ENCODE data around the gene KCTD21.
"Not testable (repeated sequence)": the region's sequence is repeated elsewhere in the genome, so short reads cannot be mapped to it uniquely, and the experiment has no call there.

The KCTD21 gene

GRCh38 chr11:78188286-78189173 lies at the start of gene KCTD21, which contains the start of gene USP35:
TSS of gene KCTD21 (minus strand) at chr11:78188626. CDS start at chr11:78174554, 14,072 bp downstream.
TSS of gene USP35 (plus strand) at chr11:78188919. CDS start at chr11:78196246, 7,327 bp downstream.
- H3K27ac ChIP-seq, result peak within 1 kb of the TSS; percentile 67
- TF ChIP-seq ZFX (IDR thresholded peaks at IDR 0.05) (peak; percentile 37; the same call in 1 of the 2 replicates), CTCF (conservative IDR thresholded peaks at IDR 0.05) (no peak)

DNA sequence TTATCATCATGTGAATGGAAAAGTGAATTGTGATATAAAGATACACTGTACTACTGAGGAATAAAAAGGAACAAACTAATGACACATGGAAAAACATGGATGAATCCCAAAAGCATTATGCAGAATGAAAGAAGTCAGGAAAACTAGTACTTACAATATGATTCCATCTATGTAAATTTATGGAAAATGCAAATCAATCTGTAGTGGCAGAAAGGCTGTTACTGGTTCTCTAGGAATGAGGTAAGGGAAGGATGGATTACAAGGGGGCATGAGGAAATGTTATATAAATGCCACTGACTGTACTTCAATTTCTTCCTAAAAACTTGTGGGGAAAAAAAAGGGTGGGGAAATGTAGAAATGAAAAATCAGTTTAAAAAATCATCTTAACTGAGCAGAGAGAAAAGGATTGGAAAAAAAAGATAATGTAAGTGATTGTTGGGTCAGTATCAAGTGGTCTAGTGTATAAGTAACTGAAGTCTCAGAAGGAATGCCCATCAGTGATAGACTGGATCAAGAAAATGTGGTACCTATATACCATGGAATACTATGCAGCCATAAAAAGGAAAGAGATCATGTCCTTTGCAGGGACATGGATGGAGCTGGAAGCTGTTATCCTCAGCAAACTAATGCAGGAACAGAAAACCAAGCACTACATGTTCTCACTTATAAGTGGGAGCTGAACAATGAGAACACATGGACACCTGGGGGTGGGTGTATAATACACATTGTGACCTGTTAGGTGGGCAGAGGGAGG lies 49.0 kb upstream of the KCTD21 start:
- no peak overlapping the region for H3K27ac ChIP-seq
- TF ChIP-seq ZFX (IDR thresholded peaks at IDR 0.05) (no peak), CTCF (conservative IDR thresholded peaks at IDR 0.05) (no peak)

- TF ChIP-seq CTCF (conservative IDR thresholded peaks at IDR 0.05), result no peak
- no peak for TF ChIP-seq ZFX (IDR thresholded peaks at IDR 0.05)
- H3K27ac ChIP-seq, result no peak overlapping the region
These were observed 45.6 kb upstream of the KCTD21 start for GRCh38 chr11:78234006-78234405.

- not testable (repeated sequence) for H3K27ac ChIP-seq
These were observed 44.6 kb upstream of the KCTD21 start for GRCh38 chr11:78233046-78233445.

- no peak for TF ChIP-seq CTCF (conservative IDR thresholded peaks at IDR 0.05)
- no peak for TF ChIP-seq ZFX (IDR thresholded peaks at IDR 0.05)
- no peak overlapping the region for H3K27ac ChIP-seq
These were observed 43.6 kb upstream of the KCTD21 start for GRCh38 chr11:78231962-78232501.

GRCh38 chr11:78230161-78230877 lies 41.9 kb upstream of the KCTD21 start:
- no peak overlapping the region for H3K27ac ChIP-seq
- TF ChIP-seq CTCF (conservative IDR thresholded peaks at IDR 0.05) (no peak), ZFX (IDR thresholded peaks at IDR 0.05) (no peak)

- H3K27ac ChIP-seq, result no peak overlapping the region
- TF ChIP-seq ZFX (IDR thresholded peaks at IDR 0.05) (no peak), CTCF (conservative IDR thresholded peaks at IDR 0.05) (no peak)
These were observed 40.7 kb upstream of the KCTD21 start for GRCh38 chr11:78229106-78229505.
